Glutamatergic neuron (in vitro differentiated cells): ENCODE measurements around the gene PAM. TPM values are rescaled to one million over a fixed set of nuclear protein-coding genes. Genes with fewer than 3 reads are reported as not detected.

Experiments
- DNase-seq: peaks from one replicate; pipeline ENCODE4 v3.0.0; 2022
- H3K27ac Mint-ChIP-seq: one replicate; pipeline ENCODE4 v1.8.0; 2020; ENCODE audit warnings: mild to moderate bottlenecking, mixed read lengths, inconsistent platforms; ENCODE audit not compliant: unreplicated experiment
- H3K27me3 Mint-ChIP-seq: one replicate; pipeline ENCODE4 v1.8.0; 2020; ENCODE audit warnings: mild to moderate bottlenecking, moderate library complexity, mixed read lengths, inconsistent platforms; ENCODE audit not compliant: unreplicated experiment
- H3K36me3 Mint-ChIP-seq: one replicate; pipeline ENCODE4 v1.8.0; 2020; ENCODE audit warnings: mild to moderate bottlenecking, mixed read lengths, inconsistent platforms; ENCODE audit not compliant: unreplicated experiment
- H3K4me1 Mint-ChIP-seq: one replicate; pipeline ENCODE4 v1.8.0; 2020; ENCODE audit warnings: mild to moderate bottlenecking, low read depth, mixed read lengths, inconsistent platforms; ENCODE audit not compliant: unreplicated experiment
- H3K4me3 Mint-ChIP-seq: one replicate; pipeline ENCODE4 v1.8.0; 2020; ENCODE audit warnings: mild to moderate bottlenecking, mixed read lengths, inconsistent platforms; ENCODE audit not compliant: unreplicated experiment
- H3K9me3 Mint-ChIP-seq: one replicate; pipeline ENCODE4 v1.8.0; 2020; ENCODE audit warnings: mild to moderate bottlenecking, moderate library complexity, mixed read lengths, inconsistent platforms; ENCODE audit not compliant: unreplicated experiment
- total RNA-seq: library from RNA; stranded (reverse); fragmentation: NEBNext Ultra II Directional; extraction: Animal tissue kit (Norgen Biotek cat#: 25700); gene quantifications from one replicate; pipeline ENCODE4 v1.2.1, GENCODE V29; 2021; ENCODE audit not compliant: unreplicated experiment
- TF ChIP-seq, protein P1 (sequence below): fragments of 200-600 bp; sonication (generic); IDR thresholded peaks from one replicate; pipeline ENCODE4 v1.5.0; 2021; ENCODE audit not compliant: partially characterized antibody, unreplicated experiment

The PAM gene
- total RNA-seq, 1 donor from 2014 or later = 192 TPM

DNA sequence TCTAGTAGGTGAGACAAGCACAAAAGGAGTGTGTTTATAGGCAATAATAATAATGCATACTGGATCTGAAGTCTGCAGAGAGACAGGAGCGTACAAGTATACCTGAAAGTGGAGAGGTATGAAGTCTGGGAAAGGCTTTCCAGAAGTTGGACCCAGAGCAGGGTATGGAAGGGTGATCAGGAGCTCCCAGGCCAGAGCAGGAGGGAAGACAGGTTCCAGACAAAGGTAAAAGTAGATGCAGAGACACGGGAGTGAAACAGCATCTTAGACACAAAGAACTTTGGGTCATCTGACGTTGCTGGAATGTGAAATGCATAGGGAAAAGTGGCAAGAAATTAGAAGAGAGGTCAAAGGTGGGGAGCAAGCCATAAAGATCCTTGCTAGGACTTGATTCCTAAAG lies 175.1 kb downstream of the PAM start:
- Mint-ChIP-seq H3K9me3 (peaks cover 4% of the 10 kb centered on the region), H3K27me3 (peaks cover 3% of the 10 kb centered on the region), H3K4me3 (no peak overlapping the region), H3K27ac (no peak overlapping the region), H3K36me3 (peaks cover 4% of the 10 kb centered on the region), H3K4me1 (peaks cover 14% of the 10 kb centered on the region)
- DNase-seq = no peak
- TF ChIP-seq, protein P1, sequence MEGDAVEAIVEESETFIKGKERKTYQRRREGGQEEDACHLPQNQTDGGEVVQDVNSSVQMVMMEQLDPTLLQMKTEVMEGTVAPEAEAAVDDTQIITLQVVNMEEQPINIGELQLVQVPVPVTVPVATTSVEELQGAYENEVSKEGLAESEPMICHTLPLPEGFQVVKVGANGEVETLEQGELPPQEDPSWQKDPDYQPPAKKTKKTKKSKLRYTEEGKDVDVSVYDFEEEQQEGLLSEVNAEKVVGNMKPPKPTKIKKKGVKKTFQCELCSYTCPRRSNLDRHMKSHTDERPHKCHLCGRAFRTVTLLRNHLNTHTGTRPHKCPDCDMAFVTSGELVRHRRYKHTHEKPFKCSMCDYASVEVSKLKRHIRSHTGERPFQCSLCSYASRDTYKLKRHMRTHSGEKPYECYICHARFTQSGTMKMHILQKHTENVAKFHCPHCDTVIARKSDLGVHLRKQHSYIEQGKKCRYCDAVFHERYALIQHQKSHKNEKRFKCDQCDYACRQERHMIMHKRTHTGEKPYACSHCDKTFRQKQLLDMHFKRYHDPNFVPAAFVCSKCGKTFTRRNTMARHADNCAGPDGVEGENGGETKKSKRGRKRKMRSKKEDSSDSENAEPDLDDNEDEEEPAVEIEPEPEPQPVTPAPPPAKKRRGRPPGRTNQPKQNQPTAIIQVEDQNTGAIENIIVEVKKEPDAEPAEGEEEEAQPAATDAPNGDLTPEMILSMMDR = no peak

DNA sequence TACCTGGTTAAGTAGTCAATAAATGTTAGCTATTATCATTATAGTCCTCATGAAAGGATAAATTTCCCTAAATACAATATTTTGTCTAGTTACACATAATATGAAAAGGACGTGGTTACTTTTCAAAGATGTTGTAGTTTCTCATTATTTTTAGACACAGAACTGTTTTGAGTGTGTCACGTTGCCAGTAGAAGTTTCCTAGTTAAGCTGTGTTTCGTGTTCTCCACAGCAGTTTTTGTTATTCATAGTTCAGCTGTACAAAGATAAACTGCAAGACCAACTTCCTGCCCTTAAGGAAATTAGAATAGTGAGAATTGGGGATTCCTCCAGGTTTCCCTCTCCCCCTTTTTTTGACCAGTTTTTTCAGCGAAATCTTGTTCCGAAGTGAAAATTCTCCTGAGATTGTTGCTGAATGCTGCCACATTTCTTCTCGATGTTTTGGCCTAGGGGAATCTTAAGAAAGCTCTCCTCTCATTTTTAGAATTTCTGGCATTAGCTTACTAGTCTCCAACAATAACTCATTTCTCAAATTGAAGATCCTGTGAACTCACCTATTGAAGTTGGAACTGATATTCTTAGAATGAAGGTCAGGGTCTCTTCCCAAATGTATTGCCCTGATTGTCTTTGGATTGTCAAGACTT lies 176.1 kb downstream of the PAM start:
- H3K9me3 Mint-ChIP-seq = peaks cover 4% of the 10 kb centered on the region
- H3K36me3 Mint-ChIP-seq = peaks cover 4% of the 10 kb centered on the region
- H3K4me3 Mint-ChIP-seq = no peak overlapping the region
- peaks cover 3% of the 10 kb centered on the region for H3K27me3 Mint-ChIP-seq
- TF ChIP-seq, protein P1 = no peak
- H3K27ac Mint-ChIP-seq = no peak overlapping the region
- H3K4me1 Mint-ChIP-seq = peaks cover 17% of the 10 kb centered on the region
- no peak for DNase-seq

DNA sequence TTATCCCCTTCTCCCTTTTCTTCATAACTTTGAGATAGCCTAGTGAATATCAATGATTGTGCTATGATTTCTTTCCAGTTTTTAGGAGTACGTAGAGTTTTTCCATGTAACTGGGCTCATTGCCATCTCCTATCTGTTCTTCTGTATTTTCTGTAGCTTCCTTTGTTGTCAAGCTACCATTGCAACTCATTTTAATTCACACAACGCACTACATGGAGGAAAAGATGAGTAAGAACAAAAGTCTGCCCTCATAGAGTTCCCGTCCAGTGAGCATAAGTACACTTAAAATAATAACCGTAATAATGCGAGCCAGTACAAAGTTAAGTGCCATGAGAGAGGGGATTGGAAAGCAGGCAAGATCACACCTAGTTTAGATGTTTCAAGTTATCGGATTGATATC lies 177.7 kb downstream of the PAM start:
- TF ChIP-seq, protein P1 = no peak
- no peak overlapping the region for H3K4me3 Mint-ChIP-seq
- H3K36me3 Mint-ChIP-seq = peaks cover 4% of the 10 kb centered on the region
- H3K27ac Mint-ChIP-seq = no peak overlapping the region
- H3K4me1 Mint-ChIP-seq = peaks cover 14% of the 10 kb centered on the region
- H3K27me3 Mint-ChIP-seq = peaks cover 3% of the 10 kb centered on the region
- peaks cover 4% of the 10 kb centered on the region for H3K9me3 Mint-ChIP-seq
- no peak for DNase-seq

DNA sequence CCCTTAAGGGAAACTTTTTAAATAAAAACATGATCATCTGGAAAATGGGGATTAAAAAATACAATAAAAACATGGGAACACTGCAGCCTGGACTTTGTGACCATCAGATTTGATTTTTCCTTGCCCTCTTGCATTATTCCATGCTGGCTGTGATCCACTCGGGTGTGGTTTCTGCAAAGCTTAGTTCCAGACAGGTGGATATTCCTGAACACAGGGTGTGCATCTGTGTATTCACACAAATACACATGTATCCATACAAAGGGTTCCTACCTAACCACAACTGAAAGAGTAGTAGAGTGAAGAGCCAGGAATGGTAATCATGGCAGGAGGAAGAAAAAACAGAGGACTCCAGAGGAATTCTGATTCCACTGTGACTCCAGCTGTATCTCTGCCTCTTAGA lies 178.2 kb downstream of the PAM start:
- Mint-ChIP-seq H3K27ac (no peak overlapping the region), H3K27me3 (peaks cover 3% of the 10 kb centered on the region), H3K4me1 (peaks cover 17% of the 10 kb centered on the region), H3K36me3 (peaks cover 4% of the 10 kb centered on the region), H3K9me3 (peaks cover 4% of the 10 kb centered on the region), H3K4me3 (no peak overlapping the region)
- TF ChIP-seq, protein P1 = no peak
- DNase-seq = no peak

DNA sequence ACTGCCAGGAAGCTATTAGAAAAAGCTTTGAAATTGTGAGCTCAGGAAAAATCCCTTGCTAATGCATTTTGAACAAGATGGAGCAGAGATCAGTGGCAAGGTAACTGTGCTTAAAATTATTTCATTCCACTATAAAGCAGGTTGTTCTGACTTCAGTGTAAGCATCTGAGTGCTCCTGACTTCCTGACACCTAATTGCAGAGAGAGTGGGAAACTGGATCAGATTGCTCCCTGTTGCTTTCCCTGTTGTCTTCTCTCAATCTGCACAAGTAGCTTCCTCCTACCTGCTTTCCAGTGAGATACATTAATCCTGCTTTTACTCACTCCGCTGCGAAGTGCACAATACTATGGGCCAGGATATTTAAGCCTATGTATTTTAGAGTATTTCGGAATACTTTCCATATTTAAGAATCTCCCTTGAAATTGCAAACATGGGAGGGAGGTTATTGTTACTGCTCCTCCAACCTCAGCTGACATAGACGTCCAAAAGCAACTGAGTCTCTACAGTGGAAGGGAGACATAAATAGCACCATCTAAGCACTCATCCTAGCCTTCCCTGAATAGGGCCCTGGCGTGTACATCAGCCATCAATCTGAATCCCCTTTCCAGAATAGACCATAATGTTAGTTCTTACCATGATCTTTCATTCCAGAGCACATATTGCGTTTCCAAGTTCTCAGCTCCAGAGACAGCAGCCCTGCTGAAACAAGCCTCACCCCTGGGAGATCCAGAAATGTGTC lies 178.8 kb downstream of the PAM start:
- Mint-ChIP-seq H3K36me3 (peaks cover 4% of the 10 kb centered on the region), H3K27me3 (peaks cover 5% of the 10 kb centered on the region), H3K4me1 (peaks cover 23% of the 10 kb centered on the region), H3K9me3 (peaks cover 4% of the 10 kb centered on the region), H3K27ac (no peak overlapping the region), H3K4me3 (no peak overlapping the region)
- DNase-seq = no peak
- TF ChIP-seq, protein P1 = no peak
